Measurements from ENCODE around the gene TWIST1.

Gene TWIST1

GRCh38 chr7:19113002-19113350, 4.5 kb downstream of the TWIST1 start:
- no peak for DNase-seq (ENCODE audit: low read depth)

- DNase-seq (ENCODE audit: low read depth): no peak
These were observed 5.0 kb downstream of the TWIST1 start for GRCh38 chr7:19112274-19113001.

GRCh38 chr7:19111474-19112273, 5.8 kb downstream of the TWIST1 start:
- no peak for DNase-seq (ENCODE audit: low read depth)

GRCh38 chr7:19110776-19111175, 6.7 kb downstream of the TWIST1 start:
- no peak for DNase-seq (ENCODE audit: low read depth)

- DNase-seq (ENCODE audit: low read depth): no peak
These were observed 7.3 kb downstream of the TWIST1 start for GRCh38 chr7:19110026-19110730.

GRCh38 chr7:19109000-19109946, 8.2 kb downstream of the TWIST1 start:
- DNase-seq (ENCODE audit: low read depth): no peak

GRCh38 chr7:19107356-19108146, 9.9 kb downstream of the TWIST1 start:
- no peak for DNase-seq (ENCODE audit: low read depth)

- no peak for DNase-seq (ENCODE audit: low read depth)
These were observed 10.4 kb downstream of the TWIST1 start for GRCh38 chr7:19107081-19107355.

GRCh38 chr7:19106241-19107080, 11.0 kb downstream of the TWIST1 start:
- DNase-seq (ENCODE audit: low read depth): no peak

- DNase-seq (ENCODE audit: low read depth): no peak
These were observed 11.9 kb downstream of the TWIST1 start for GRCh38 chr7:19105546-19105945.

- no peak for DNase-seq (ENCODE audit: low read depth)
These were observed 12.6 kb downstream of the TWIST1 start for GRCh38 chr7:19104811-19105210.

GRCh38 chr7:19102884-19103283, 14.6 kb downstream of the TWIST1 start:
- DNase-seq (ENCODE audit: low read depth): no peak

- no peak for DNase-seq (ENCODE audit: low read depth)
These were observed 15.5 kb downstream of the TWIST1 start for GRCh38 chr7:19101909-19102308.

GRCh38 chr7:19101472-19101871, 16.0 kb downstream of the TWIST1 start:
- DNase-seq (ENCODE audit: low read depth): no peak

- no peak for DNase-seq (ENCODE audit: low read depth)
These were observed 17.5 kb downstream of the TWIST1 start for GRCh38 chr7:19099924-19100323.

- DNase-seq (ENCODE audit: low read depth): no peak
These were observed 18.2 kb downstream of the TWIST1 start for GRCh38 chr7:19099194-19099593.

- no peak for DNase-seq (ENCODE audit: low read depth)
These were observed 18.9 kb downstream of the TWIST1 start for GRCh38 chr7:19098510-19098909.

- DNase-seq (ENCODE audit: low read depth): no peak
These were observed 20.0 kb downstream of the TWIST1 start for GRCh38 chr7:19097165-19098055.

- peak; percentile 24 for DNase-seq (ENCODE audit: low read depth)
These were observed 22.0 kb downstream of the TWIST1 start for GRCh38 chr7:19095353-19095860.

Measured in GM04504 (cell line).